Fibroblast of the aortic adventitia (primary cell): ENCODE measurements around the gene CDCP2. TPM values are rescaled to one million over a fixed set of nuclear protein-coding genes. Genes with fewer than 3 reads are reported as not detected.

Experiments used
- DNase-seq: peaks from one replicate; pipeline ENCODE4 v3.0.0-alpha.2; 2010; ENCODE audit warnings: low read depth
- H3K4me3 ChIP-seq: 2 replicates; pipeline ENCODE4 v1.5.1; 2011; ENCODE audit warnings: low read depth, mild to moderate bottlenecking, control low read depth, low read length, moderate library complexity
- small RNA-seq: library from RNA; depleted of rRNA; stranded (forward); fragments of <200 nt; gene quantifications from one replicate; pipeline ENCODE3, GENCODE V24; 2012
- total RNA-seq: library from RNA; depleted of rRNA; stranded (reverse); fragments of >200 nt; gene quantifications from 2 replicates; pipeline ENCODE4 v1.2.3, GENCODE V29; 2012; ENCODE audit warnings: low replicate concordance
- TF ChIP-seq, protein P1 (sequence below): IDR thresholded peaks from 2 replicates; pipeline ENCODE4 v1.5.1; 2011; ENCODE audit warnings: mild to moderate bottlenecking, low read length, control low read depth, inconsistent platforms; ENCODE audit not compliant: insufficient read depth

CDCP2 gene
- total RNA-seq, 1 donor, result not detected

GRCh38 chr1:54088385-54088784, 64.4 kb downstream of the CDCP2 start:
- TF ChIP-seq, protein P1, sequence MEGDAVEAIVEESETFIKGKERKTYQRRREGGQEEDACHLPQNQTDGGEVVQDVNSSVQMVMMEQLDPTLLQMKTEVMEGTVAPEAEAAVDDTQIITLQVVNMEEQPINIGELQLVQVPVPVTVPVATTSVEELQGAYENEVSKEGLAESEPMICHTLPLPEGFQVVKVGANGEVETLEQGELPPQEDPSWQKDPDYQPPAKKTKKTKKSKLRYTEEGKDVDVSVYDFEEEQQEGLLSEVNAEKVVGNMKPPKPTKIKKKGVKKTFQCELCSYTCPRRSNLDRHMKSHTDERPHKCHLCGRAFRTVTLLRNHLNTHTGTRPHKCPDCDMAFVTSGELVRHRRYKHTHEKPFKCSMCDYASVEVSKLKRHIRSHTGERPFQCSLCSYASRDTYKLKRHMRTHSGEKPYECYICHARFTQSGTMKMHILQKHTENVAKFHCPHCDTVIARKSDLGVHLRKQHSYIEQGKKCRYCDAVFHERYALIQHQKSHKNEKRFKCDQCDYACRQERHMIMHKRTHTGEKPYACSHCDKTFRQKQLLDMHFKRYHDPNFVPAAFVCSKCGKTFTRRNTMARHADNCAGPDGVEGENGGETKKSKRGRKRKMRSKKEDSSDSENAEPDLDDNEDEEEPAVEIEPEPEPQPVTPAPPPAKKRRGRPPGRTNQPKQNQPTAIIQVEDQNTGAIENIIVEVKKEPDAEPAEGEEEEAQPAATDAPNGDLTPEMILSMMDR, result no peak
- DNase-seq, result no peak
- no peak overlapping the region for H3K4me3 ChIP-seq

DNA sequence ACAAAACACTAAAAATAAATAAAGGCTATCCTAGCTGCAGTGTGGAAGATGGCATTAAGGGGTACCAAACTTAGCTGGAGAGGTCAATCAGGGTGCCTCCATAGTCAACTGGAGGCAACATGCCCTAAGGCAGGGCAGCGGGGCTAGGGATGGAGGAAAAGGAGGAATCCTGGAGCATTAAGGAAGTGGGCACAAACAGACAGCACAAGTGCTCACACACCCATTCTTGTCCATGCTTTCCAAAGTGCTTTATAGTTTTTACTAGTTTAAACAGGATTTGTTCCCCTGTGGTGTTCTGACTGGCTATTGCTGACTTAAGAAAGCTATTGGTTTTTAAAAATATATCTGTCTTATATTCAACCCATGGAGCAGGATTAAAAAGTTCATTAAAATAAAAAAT, 66.0 kb downstream of the CDCP2 start:
- TF ChIP-seq, protein P1, result no peak
- H3K4me3 ChIP-seq, result no peak overlapping the region
- DNase-seq, result no peak

DNA sequence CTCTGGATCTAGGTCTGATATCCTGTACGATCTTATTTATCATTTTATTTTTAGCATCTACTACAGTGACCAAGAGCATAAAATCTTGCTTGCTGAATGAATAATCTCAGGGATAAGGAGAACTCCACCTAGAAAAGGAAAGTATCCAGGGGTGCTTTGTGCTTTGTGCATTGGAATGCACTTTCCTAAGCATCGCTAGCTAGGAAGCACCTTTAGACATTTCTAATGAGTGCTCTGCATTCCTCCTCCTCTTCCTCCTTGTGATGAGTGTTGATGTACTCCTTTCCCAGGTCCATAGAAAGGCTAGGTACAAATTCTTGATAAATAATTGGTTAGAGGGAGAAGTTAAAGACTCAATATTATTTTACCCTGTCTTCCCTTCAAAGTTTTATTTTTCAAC, 68.0 kb downstream of the CDCP2 start:
- TF ChIP-seq, protein P1, result no peak
- no peak for DNase-seq
- no peak overlapping the region for H3K4me3 ChIP-seq

Small RNA genes within 50 kb of the gene (small RNA-seq; reads per million reads assigned to genes)
- gene AL353898.1 (not detected), gene AL353898.2 (not detected)

Other genes with a start within 250 kb of the CDCP2 start
- 20.8 and 53.4 TPM in 2 replicates for gene IFT25, start 207.3 kb downstream of the CDCP2 start, total RNA-seq
- gene LRRC42, start 206.7 kb downstream of the CDCP2 start, total RNA-seq, result 41.9 and 59.4 TPM in 2 replicates
- not detected in 2 replicates for gene LDLRAD1, start 134.8 kb downstream of the CDCP2 start, total RNA-seq
- gene TMEM59, start 99.8 kb downstream of the CDCP2 start, total RNA-seq, result 278 and 356 TPM in 2 replicates
- 5.4 and 5.5 TPM in 2 replicates for gene TCEANC2, start 99.4 kb downstream of the CDCP2 start, total RNA-seq
- 10.9 and 15.4 TPM in 2 replicates for gene CYB5RL, start 47.0 kb upstream of the CDCP2 start, total RNA-seq
- gene MRPL37, start 47.2 kb upstream of the CDCP2 start, total RNA-seq, result 67.1 and 98.7 TPM in 2 replicates